HG03108 (cell line): ENCODE results near the gene LDLRAD4.

Experiments
- ATAC-seq: cut with Tn5 transposase; IDR thresholded peaks from one replicate; pipeline ENCODE4 v1.9.1; 2021; ENCODE audit warnings: moderate library complexity; ENCODE audit not compliant: unreplicated experiment

Gene LDLRAD4

GRCh38 chr18:13454363-13455150, 236.0 kb downstream of the LDLRAD4 start:
- no peak for ATAC-seq

GRCh38 chr18:13455471-13455870, 236.9 kb downstream of the LDLRAD4 start:
- ATAC-seq, result no peak

GRCh38 chr18:13455960-13456481, 237.5 kb downstream of the LDLRAD4 start:
- peak; percentile 70 for ATAC-seq

GRCh38 chr18:13456736-13457271, 238.2 kb downstream of the LDLRAD4 start:
- ATAC-seq, result no peak

- ATAC-seq, result no peak
Observed at GRCh38 chr18:13457327-13457726, 238.8 kb downstream of the LDLRAD4 start.

GRCh38 chr18:13460946-13461345, 242.4 kb downstream of the LDLRAD4 start:
- ATAC-seq, result no peak

- ATAC-seq, result no peak
Observed at GRCh38 chr18:13461469-13461868, 242.9 kb downstream of the LDLRAD4 start.

GRCh38 chr18:13461936-13462335, 243.4 kb downstream of the LDLRAD4 start:
- no peak for ATAC-seq

- ATAC-seq, result no peak
Observed at GRCh38 chr18:13462686-13463085, 244.1 kb downstream of the LDLRAD4 start.

GRCh38 chr18:13463526-13464210, 245.1 kb downstream of the LDLRAD4 start:
- no peak for ATAC-seq

GRCh38 chr18:13464432-13465123, 246.0 kb downstream of the LDLRAD4 start:
- ATAC-seq, result peak; percentile 95

GRCh38 chr18:13465124-13465446, 246.5 kb downstream of the LDLRAD4 start:
- ATAC-seq, result peak; percentile 10

GRCh38 chr18:13465476-13465875, 246.9 kb downstream of the LDLRAD4 start:
- no peak for ATAC-seq

- ATAC-seq, result no peak
Observed at GRCh38 chr18:13470516-13471197, 252.1 kb downstream of the LDLRAD4 start.

GRCh38 chr18:13471198-13471845, 252.8 kb downstream of the LDLRAD4 start:
- ATAC-seq, result no peak

- no peak for ATAC-seq
Observed at GRCh38 chr18:13471971-13472628, 253.5 kb downstream of the LDLRAD4 start.

GRCh38 chr18:13473751-13474150, 255.2 kb downstream of the LDLRAD4 start:
- ATAC-seq, result no peak

GRCh38 chr18:13474336-13474735, 255.8 kb downstream of the LDLRAD4 start:
- no peak for ATAC-seq

GRCh38 chr18:13474907-13475545, 256.5 kb downstream of the LDLRAD4 start:
- ATAC-seq, result no peak
